MM.1S (cell line): ENCODE results near the gene ACYP2.

Experiments
- DNase-seq: peaks from one replicate; pipeline ENCODE4 v3.0.0-alpha.2; 2015
- H2AFZ ChIP-seq: fragments of 300-600 bp; sonication (generic); 2 replicates; pipeline ENCODE4 v1.6.0; 2016; ENCODE audit warnings: antibody characterized with exemption, low read length
- H3F3A ChIP-seq: fragments of 300-600 bp; sonication (generic); 2 replicates; pipeline ENCODE4 v1.6.1; 2016; ENCODE audit warnings: mild to moderate bottlenecking, antibody characterized with exemption, low read length, moderate library complexity, mixed read lengths; ENCODE audit not compliant: insufficient read depth
- H3K27ac ChIP-seq: fragments of 300-600 bp; sonication (generic); 2 replicates; pipeline ENCODE4 v1.5.1; 2016; ENCODE audit warnings: mild to moderate bottlenecking, low read length
- H3K27me3 ChIP-seq: fragments of 300-600 bp; sonication (generic); replicated peaks from 2 replicates; pipeline ENCODE4 v1.6.0; 2016; ENCODE audit warnings: low read length; ENCODE audit not compliant: insufficient read depth
- H3K36me3 ChIP-seq: fragments of 300-600 bp; sonication (generic); replicated peaks from 2 replicates; pipeline ENCODE4 v1.6.1; 2016; ENCODE audit warnings: mild to moderate bottlenecking, low read length, mixed read lengths; ENCODE audit not compliant: insufficient read depth
- H3K4me1 ChIP-seq: fragments of 300-600 bp; sonication (generic); 2 replicates; pipeline ENCODE4 v1.6.1; 2016; ENCODE audit warnings: low read length, mixed read lengths
- H3K4me2 ChIP-seq: fragments of 300-600 bp; sonication (generic); 2 replicates; pipeline ENCODE4 v1.6.0; 2016; ENCODE audit warnings: low read depth, low read length
- H3K4me3 ChIP-seq: fragments of 300-600 bp; sonication (generic); 2 replicates; pipeline ENCODE4 v1.5.1; 2016; ENCODE audit warnings: low read length, mixed read lengths
- H3K79me2 ChIP-seq: fragments of 300-600 bp; sonication (generic); 2 replicates; pipeline ENCODE4 v1.6.1; 2016; ENCODE audit warnings: mixed run types, low read length, mixed read lengths
- H3K9ac ChIP-seq: fragments of 300-600 bp; sonication (generic); 2 replicates; pipeline ENCODE4 v1.6.1; 2016; ENCODE audit warnings: low read length, mixed read lengths
- H3K9me2 ChIP-seq: fragments of 300-600 bp; sonication (generic); replicated peaks from 2 replicates; pipeline ENCODE4 v1.6.1; 2016; ENCODE audit warnings: mild to moderate bottlenecking, low read length, mixed read lengths; ENCODE audit not compliant: insufficient read depth
- H3K9me3 ChIP-seq: fragments of 300-600 bp; sonication (generic); replicated peaks from 2 replicates; pipeline ENCODE4 v1.6.1; 2016; ENCODE audit warnings: mild to moderate bottlenecking, low read length, mixed read lengths; ENCODE audit not compliant: insufficient read depth
- H4K20me1 ChIP-seq: fragments of 300-600 bp; sonication (generic); 2 replicates; pipeline ENCODE4 v1.6.1; 2016; ENCODE audit warnings: mild to moderate bottlenecking, low read length, moderate library complexity, mixed read lengths; ENCODE audit not compliant: insufficient read depth
- EZH2 ChIP-seq: fragments of 300-600 bp; sonication (generic); optimal IDR thresholded peaks from 2 replicates; pipeline ENCODE3; 2017; ENCODE audit warnings: low read depth, mild to moderate bottlenecking, antibody characterized with exemption, low read length, mixed read lengths
- EZH2phosphoT487 ChIP-seq: fragments of 300-600 bp; sonication (generic); IDR thresholded peaks from 2 replicates; pipeline ENCODE4 v1.6.1; 2018; ENCODE audit warnings: antibody characterized with exemption, low read length
- TF ChIP-seq, protein P1 (sequence below): fragments of 300-600 bp; sonication (generic); IDR thresholded peaks from 2 replicates; pipeline ENCODE4 v1.5.1; 2016; ENCODE audit warnings: antibody characterized with exemption, low read length, mixed read lengths

The ACYP2 gene

DNA sequence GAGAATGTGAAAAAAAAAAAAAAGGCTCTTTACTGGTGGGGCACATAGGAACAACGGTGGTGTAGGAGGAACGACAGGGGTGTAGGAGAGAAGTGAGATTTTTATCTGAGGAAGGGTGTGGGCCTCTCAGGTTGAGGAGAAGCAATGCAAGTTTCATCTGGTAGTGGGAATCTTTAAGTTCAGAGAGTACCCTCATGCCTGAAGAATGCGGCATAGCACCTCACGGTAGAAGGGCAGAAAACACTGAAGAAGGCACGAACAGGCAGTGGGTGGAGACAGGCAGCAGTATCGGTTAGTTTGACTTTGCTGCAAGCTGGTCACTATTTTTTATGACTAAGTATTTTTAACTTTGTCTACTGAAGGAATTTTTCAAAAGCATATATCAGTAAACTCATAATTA, 192.8 kb downstream of the ACYP2 start:
- DNase-seq, result no peak
- no peak overlapping the region for H3K4me2 ChIP-seq
- no peak overlapping the region for H3K9ac ChIP-seq
- H3K36me3 ChIP-seq, result no peaks in the 10 kb centered on the region; the same call in 1 of the 2 replicates
- no peak for TF ChIP-seq EZH2phosphoT487
- no peak for TF ChIP-seq EZH2
- TF ChIP-seq, protein P1, sequence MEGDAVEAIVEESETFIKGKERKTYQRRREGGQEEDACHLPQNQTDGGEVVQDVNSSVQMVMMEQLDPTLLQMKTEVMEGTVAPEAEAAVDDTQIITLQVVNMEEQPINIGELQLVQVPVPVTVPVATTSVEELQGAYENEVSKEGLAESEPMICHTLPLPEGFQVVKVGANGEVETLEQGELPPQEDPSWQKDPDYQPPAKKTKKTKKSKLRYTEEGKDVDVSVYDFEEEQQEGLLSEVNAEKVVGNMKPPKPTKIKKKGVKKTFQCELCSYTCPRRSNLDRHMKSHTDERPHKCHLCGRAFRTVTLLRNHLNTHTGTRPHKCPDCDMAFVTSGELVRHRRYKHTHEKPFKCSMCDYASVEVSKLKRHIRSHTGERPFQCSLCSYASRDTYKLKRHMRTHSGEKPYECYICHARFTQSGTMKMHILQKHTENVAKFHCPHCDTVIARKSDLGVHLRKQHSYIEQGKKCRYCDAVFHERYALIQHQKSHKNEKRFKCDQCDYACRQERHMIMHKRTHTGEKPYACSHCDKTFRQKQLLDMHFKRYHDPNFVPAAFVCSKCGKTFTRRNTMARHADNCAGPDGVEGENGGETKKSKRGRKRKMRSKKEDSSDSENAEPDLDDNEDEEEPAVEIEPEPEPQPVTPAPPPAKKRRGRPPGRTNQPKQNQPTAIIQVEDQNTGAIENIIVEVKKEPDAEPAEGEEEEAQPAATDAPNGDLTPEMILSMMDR, result no peak
- no peaks in the 10 kb centered on the region for H4K20me1 ChIP-seq
- no peaks in the 10 kb centered on the region for H3K27me3 ChIP-seq
- H3K9me3 ChIP-seq, result no peaks in the 10 kb centered on the region
- no peaks in the 10 kb centered on the region for H3K9me2 ChIP-seq
- no peaks in the 10 kb centered on the region; the same call in 1 of the 2 replicates for H3K4me1 ChIP-seq
- H3F3A ChIP-seq, result no peaks in the 10 kb centered on the region
- no peaks in the 10 kb centered on the region for H3K79me2 ChIP-seq
- H3K4me3 ChIP-seq, result no peak overlapping the region
- no peak overlapping the region for H3K27ac ChIP-seq
- no peak overlapping the region for H2AFZ ChIP-seq

DNA sequence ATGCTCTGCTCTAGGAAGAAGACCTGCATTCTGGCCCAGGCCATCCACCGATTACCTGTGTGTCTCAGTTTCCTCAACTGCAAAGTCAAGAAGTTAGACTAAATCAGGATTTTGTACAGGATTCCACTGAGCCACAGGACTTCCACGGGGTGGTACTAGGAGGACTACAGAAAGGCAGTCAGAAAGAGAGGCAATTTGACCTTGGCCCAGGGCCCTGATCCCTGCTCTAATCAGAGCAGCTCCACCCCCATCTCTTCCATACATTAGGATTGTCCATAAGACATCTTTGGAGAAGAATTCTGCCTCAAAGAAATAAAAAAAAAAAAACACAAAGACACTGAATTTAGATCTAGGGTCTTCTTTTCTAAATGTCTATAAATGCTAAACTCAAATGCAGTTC, 193.4 kb downstream of the ACYP2 start:
- no peaks in the 10 kb centered on the region; the same call in 1 of the 2 replicates for H3K4me1 ChIP-seq
- H3K4me3 ChIP-seq, result no peak overlapping the region

DNA sequence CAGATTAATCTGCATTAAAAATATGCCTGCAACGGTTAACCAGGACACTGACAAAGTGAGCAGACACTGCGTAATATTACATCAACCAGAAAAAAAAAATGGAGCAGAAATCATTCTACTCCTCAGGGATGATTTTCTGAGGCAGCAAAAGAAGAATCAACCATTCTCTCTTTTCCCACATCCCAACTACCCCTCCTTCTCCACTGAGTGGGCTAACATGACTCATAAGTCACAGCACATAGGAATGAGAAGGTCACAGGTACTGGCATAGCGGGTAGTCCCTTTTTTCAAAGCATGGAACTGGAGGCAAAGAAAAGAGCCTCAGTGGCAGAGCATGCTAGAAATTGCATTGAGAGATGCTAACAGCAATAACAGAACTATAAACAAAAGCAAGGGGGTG, 194.9 kb downstream of the ACYP2 start:
- no peaks in the 10 kb centered on the region for H4K20me1 ChIP-seq
- no peaks in the 10 kb centered on the region for H3K9me2 ChIP-seq
- no peaks in the 10 kb centered on the region for H3K27me3 ChIP-seq
- no peaks in the 10 kb centered on the region for H3K36me3 ChIP-seq
- H3K9ac ChIP-seq, result no peak overlapping the region
- H3K4me2 ChIP-seq, result no peak overlapping the region
- DNase-seq, result no peak
- no peaks in the 10 kb centered on the region for H3F3A ChIP-seq
- no peaks in the 10 kb centered on the region for H3K9me3 ChIP-seq
- TF ChIP-seq, protein P1, result no peak
- TF ChIP-seq EZH2phosphoT487 (no peak), EZH2 (no peak)
- no peaks in the 10 kb centered on the region for H3K79me2 ChIP-seq
- H2AFZ ChIP-seq, result no peak overlapping the region
- H3K4me1 ChIP-seq, result no peaks in the 10 kb centered on the region; the same call in 1 of the 2 replicates
- H3K4me3 ChIP-seq, result no peak overlapping the region
- no peak overlapping the region for H3K27ac ChIP-seq

More for the DNA sequence above, 193.4 kb downstream of the ACYP2 start:
- Histone ChIP-seq H3F3A (no peaks in the 10 kb centered on the region), H3K27ac (no peak overlapping the region), H3K27me3 (no peaks in the 10 kb centered on the region), H3K79me2 (no peaks in the 10 kb centered on the region), H3K9ac (no peak overlapping the region), H3K36me3 (no peaks in the 10 kb centered on the region; the same call in 1 of the 2 replicates), H3K9me3 (no peaks in the 10 kb centered on the region), H3K9me2 (no peaks in the 10 kb centered on the region), H4K20me1 (no peaks in the 10 kb centered on the region), H3K4me2 (no peak overlapping the region), H2AFZ (no peak overlapping the region)
- no peak for DNase-seq
- TF ChIP-seq EZH2phosphoT487, result no peak
- TF ChIP-seq, protein P1, result no peak
- no peak for TF ChIP-seq EZH2
